ENCODE measurements around the gene ACTN1. TPM values are rescaled to one million over a fixed set of nuclear protein-coding genes. Genes with fewer than 3 reads are reported as not detected.

Gene ACTN1
- polyA plus RNA-seq, 1 experiment = 1,184 TPM

DNA sequence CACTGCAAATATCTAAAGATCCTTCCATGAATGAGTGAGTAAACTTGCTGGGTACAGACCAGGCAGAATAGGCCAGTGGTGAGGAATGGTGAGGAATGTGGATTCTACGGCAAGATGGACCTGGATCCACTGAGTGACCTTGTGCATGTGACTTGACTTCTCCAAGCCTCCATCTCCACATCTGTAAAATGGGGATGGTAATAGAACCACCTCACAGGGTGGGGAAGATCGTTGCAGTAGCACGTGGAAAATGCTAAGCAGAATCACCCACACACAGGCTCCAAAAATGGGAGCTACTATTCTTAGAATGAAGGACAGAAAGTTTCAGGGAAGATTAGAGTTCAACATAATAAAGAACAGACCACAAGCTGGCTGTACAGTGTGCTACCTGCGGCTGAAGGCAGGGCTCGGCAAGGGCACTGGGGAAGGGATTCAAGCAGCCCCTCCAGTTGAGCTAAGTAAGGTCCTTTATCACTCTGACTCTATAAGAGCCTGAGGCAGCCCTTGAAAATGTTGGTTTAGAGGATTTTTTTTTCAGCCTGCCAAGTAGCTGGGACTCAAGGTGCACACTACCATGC is 47.5 kb downstream of the ACTN1 start:
- no peak for DNase-seq (ENCODE audit: low read depth)
- TF ChIP-seq, protein P1, sequence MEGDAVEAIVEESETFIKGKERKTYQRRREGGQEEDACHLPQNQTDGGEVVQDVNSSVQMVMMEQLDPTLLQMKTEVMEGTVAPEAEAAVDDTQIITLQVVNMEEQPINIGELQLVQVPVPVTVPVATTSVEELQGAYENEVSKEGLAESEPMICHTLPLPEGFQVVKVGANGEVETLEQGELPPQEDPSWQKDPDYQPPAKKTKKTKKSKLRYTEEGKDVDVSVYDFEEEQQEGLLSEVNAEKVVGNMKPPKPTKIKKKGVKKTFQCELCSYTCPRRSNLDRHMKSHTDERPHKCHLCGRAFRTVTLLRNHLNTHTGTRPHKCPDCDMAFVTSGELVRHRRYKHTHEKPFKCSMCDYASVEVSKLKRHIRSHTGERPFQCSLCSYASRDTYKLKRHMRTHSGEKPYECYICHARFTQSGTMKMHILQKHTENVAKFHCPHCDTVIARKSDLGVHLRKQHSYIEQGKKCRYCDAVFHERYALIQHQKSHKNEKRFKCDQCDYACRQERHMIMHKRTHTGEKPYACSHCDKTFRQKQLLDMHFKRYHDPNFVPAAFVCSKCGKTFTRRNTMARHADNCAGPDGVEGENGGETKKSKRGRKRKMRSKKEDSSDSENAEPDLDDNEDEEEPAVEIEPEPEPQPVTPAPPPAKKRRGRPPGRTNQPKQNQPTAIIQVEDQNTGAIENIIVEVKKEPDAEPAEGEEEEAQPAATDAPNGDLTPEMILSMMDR (IDR thresholded peaks at IDR 0.05; ENCODE audit: insufficient read depth, low read depth, low read length) = no peak
- ChIA-PET CTCF (interaction anchor here (1.0 to 2.3 kb wide), 5 partner anchors 8 to 20 kb away, joined by 3 to 8 read pairs (median 3); no protein-coding TSS in a partner anchor), POLR2A (interaction anchor here (0.6 kb wide), 2 partner anchors 41 to 1402 kb away, joined by 3 read pairs; no protein-coding TSS in a partner anchor)
- Histone ChIP-seq H3K36me3 (ENCODE audit: control insufficient read depth, insufficient read depth, low read length) (peaks cover 9% of the 10 kb centered on the region), H3K4me3 (ENCODE audit: low read depth, low read length) (no peak overlapping the region), H3K27me3 (ENCODE audit: control insufficient read depth, insufficient read depth, low read length) (no peaks in the 10 kb centered on the region)

DNA sequence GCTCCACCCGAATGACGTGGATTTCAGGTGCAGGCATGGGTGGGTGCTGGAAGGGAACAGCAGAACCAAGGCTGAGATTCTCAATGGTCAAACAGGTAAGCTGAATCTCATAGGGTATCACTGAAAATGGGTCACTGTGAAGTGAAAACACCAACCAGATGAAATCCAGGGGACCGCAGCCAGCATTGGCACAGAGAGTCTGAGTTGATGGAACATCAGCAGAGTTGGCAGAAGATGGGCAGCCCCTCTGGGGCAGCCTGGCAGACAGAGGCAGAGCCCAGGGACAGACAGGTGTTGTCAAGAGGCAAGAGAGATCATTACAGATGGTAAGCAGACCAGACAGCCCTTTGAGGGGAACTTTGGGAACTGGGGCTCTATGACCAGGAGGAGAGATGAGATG is 48.0 kb downstream of the ACTN1 start:
- Histone ChIP-seq H3K4me3 (ENCODE audit: low read depth, low read length) (no peak overlapping the region), H3K27me3 (ENCODE audit: control insufficient read depth, insufficient read depth, low read length) (no peaks in the 10 kb centered on the region), H3K36me3 (ENCODE audit: control insufficient read depth, insufficient read depth, low read length) (peaks cover 9% of the 10 kb centered on the region)
- DNase-seq (ENCODE audit: low read depth) = no peak
- TF ChIP-seq, protein P1 (IDR thresholded peaks at IDR 0.05; ENCODE audit: insufficient read depth, low read depth, low read length) = no peak
- POLR2A ChIA-PET = no interaction called here
- CTCF ChIA-PET = interaction anchor here (1.1 kb wide), 2 partner anchors 9 kb away, joined by 3 read pairs; no protein-coding TSS in a partner anchor

DNA sequence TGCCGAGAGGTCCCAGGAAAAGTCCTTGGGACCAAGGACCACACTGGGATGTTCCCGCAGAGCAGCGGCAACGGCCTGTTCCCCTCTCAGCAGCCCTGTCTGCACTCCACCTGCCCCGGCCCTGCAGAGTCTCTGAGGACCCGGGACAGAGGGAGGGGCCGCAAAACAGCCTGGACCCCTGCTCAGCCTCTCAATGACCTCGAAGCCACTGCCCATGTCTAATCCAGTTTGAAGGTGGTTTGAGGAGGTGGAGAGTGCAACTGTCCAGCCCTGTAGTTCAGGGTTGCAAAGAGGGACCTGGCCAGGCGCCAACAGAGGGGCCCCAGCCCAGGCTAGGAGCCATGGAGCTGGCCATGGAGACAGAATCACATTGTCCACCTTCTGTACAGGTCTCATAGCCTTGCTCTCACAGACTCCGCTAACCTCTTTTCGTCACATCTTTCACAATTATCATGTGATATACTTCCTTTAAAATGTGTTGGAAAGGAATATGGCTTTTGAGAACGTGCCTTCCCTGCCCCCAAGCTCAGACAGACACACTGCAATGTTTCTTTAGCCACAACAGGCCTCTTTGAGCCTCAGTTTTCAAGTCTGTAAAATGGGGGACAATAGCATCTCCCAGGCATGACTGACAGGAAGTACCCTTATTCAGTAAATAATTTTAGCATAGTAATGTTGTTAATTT is 49.3 kb downstream of the ACTN1 start:
- TF ChIP-seq, protein P1 (IDR thresholded peaks at IDR 0.05; ENCODE audit: insufficient read depth, low read depth, low read length) = no peak
- CTCF ChIA-PET = interaction anchor here (1.0 to 1.5 kb wide), 2 partner anchors 10 to 14 kb away, joined by 3 to 4 read pairs; no protein-coding TSS in a partner anchor
- POLR2A ChIA-PET = no interaction called here
- no peaks in the 10 kb centered on the region for H3K27me3 ChIP-seq (ENCODE audit: control insufficient read depth, insufficient read depth, low read length)
- peaks cover 12% of the 10 kb centered on the region for H3K36me3 ChIP-seq (ENCODE audit: control insufficient read depth, insufficient read depth, low read length)
- no peak overlapping the region for H3K4me3 ChIP-seq (ENCODE audit: low read depth, low read length)
- no peak for DNase-seq (ENCODE audit: low read depth)

DNA sequence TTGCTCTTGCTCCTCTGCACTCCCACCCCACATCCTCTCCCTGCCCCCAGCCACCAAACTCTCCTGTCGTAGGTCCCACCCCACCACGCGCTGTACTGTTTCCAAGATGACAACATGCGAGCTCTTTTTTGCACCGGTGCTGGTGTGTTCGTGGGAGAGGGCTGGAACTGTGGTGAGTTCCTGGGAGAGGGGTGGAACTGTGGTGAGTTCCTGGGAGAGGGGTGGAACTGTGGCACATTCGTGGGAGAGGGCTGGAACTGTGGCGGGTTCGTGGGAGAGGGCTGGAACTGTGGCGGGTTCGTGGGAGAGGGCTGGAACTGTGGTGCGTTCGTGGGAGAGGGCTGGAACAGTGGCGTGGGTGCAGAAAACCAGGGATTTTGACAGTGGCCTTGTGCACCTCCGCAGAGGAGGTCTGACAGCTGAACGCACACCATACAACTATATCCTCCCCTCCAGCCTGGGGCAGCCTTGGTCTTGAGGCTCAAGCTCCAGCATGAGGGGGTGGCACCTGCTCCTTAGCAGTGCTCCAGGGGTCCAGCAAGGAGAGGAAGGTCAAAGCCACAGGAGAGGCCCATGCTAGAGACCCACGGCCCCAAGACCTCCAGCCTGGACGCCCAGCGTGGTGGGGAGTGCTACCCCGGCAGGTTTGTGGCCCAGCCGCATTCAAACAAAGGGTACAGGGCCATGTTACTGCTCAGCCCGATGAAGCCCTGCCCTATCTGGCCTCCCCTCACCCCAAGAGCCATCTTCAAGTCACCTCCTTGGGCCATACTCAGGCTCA is 50.1 kb downstream of the ACTN1 start:
- no peak overlapping the region for H3K4me3 ChIP-seq (ENCODE audit: low read depth, low read length)
- DNase-seq (ENCODE audit: low read depth) = no peak
- POLR2A ChIA-PET = no interaction called here
- TF ChIP-seq, protein P1 (IDR thresholded peaks at IDR 0.05; ENCODE audit: insufficient read depth, low read depth, low read length) = no peak
- CTCF ChIA-PET = interaction anchor here (0.6 to 1.5 kb wide), 3 partner anchors 9 to 170 kb away, joined by 3 to 4 read pairs (median 3); no protein-coding TSS in a partner anchor
- peaks cover 17% of the 10 kb centered on the region for H3K36me3 ChIP-seq (ENCODE audit: control insufficient read depth, insufficient read depth, low read length)
- no peaks in the 10 kb centered on the region for H3K27me3 ChIP-seq (ENCODE audit: control insufficient read depth, insufficient read depth, low read length)

All from BJ (cell line).